GM12875 (cell line): ENCODE results near the gene ABHD16A.

Source experiments
- H3K4me3 ChIP-seq: one replicate; pipeline ENCODE4 v1.5.1; 2011; ENCODE audit warnings: low read depth, low read length, control low read depth
- TF ChIP-seq, protein P1 (sequence below): IDR thresholded peaks from 2 replicates; pipeline ENCODE4 v1.5.1; 2011; ENCODE audit warnings: low read depth, mild to moderate bottlenecking, control low read depth, inconsistent platforms, low read length, moderate library complexity, borderline replicate concordance; ENCODE audit not compliant: insufficient read depth

The ABHD16A gene

DNA sequence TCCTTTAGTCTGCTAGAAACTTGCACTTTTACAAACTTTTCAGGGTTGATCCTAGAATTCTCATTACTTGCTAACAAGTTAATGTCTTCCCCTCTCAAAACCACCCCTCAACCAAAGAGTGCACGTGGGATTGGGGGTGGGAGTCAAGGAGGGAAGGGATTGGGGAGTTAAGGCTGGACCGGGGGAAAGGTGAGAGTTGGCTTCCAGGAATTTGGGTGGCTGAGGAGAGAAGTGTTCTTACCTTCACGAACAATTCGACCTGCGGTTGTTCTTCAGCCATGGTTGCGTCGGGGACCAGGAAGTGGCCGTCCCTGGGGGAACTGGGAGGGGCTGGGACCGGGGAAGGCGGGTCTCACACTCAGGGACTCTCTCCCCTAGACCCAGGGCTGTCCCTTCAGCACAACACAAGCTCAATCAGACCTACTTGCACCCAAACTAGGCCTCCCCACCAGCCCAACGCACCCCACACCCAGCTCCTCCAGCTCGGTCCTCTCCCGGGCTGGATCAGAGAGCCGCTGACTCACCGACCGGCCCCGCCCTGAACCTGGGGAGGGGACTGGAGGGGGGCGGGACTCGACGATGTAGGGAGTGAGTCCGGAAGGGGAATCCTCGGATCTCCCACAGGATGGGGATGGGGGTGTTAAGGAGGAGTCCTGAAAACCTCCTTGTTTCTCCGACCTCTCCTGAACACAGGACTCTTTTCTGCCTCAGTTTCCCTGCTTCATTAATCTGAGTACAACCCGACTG is 33.1 kb upstream of the ABHD16A start, which contains the start of gene CLIC1:
TSS of gene CLIC1 (minus strand) at position 510 of the 747 bp plus-strand sequence. CDS start at position 280, 230 bp downstream.
- TF ChIP-seq, protein P1, sequence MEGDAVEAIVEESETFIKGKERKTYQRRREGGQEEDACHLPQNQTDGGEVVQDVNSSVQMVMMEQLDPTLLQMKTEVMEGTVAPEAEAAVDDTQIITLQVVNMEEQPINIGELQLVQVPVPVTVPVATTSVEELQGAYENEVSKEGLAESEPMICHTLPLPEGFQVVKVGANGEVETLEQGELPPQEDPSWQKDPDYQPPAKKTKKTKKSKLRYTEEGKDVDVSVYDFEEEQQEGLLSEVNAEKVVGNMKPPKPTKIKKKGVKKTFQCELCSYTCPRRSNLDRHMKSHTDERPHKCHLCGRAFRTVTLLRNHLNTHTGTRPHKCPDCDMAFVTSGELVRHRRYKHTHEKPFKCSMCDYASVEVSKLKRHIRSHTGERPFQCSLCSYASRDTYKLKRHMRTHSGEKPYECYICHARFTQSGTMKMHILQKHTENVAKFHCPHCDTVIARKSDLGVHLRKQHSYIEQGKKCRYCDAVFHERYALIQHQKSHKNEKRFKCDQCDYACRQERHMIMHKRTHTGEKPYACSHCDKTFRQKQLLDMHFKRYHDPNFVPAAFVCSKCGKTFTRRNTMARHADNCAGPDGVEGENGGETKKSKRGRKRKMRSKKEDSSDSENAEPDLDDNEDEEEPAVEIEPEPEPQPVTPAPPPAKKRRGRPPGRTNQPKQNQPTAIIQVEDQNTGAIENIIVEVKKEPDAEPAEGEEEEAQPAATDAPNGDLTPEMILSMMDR = no peak
- peak within 1 kb of the TSS; percentile 64 for H3K4me3 ChIP-seq

DNA sequence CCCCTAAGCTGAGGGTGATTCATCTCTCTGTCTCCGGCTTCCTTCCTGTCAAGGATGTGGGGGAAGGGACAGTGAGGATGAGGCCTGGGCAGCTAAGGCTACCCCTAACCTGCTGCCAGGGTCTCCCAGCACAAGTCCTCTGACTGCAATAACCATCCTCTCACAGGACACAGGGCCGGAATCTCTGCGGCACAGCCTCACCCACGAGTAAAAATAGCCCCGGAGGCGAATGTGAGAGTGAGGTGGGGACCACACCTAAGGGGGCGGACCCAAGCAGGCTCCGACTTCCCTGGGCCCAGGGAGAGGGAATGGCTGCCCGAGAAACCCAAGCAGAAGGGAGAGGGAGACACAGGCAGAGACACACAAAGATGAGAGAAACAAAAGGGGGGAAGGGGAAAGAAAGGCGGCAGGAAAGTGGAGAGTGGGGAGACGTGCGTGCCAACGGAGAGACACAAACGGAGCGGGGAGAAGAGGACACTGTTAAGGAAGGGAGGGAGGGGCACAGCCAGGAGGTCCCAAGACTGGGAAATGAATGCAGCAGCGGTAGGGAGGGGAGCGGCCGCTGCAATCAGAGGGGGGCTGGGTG is 31.8 kb upstream of the ABHD16A start:
- H3K4me3 ChIP-seq = peak overlapping the region; percentile 64
- TF ChIP-seq, protein P1 = no peak

DNA sequence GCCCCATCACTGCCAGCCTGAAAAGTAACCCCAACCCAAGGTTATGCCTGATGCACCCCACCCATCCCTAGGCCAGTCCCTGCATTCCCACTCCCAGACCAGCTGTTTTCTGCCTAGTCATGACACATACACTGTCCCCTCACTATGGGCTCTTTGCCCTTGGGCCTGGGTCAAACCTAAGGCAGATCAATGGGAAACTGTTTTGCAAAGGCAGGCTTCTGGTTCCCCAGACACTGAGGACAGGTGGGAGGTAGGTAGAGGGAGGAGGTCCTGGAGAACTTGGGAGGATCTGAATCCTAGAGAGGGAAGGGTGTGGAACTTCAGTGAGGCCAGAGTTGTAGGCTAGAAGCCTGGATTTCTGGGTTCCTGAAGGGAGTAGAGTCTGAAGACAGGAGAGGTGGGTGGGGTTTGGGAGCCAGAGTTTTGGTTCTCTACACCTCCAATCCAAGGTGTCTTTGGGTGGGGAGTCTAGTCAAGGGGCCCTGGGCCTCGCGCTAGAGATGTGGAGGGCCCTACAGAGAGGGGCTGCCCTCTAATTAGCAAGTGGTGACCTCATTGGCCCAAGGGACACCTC is 31.2 kb upstream of the ABHD16A start:
- TF ChIP-seq, protein P1 = no peak
- peak overlapping the region; percentile 64 for H3K4me3 ChIP-seq

DNA sequence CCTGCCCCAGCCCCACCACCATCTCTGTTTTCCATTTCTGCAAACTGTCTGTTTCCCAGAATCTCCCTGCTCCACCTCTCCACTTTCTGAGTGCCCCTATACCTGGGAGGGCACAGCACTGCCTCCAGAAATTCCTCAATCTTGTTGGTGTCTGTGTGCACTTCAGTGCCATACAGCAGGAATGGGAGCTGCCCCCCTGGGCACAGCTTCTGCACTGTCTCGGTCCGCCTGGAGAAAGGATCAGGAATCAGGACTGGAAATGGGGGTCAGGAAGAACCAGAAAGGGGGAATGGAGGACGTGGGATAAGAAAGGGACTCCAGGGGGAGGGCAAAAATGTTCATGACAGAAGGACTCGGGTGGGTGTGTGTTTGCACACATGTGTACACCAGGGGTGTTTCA is 30.6 kb upstream of the ABHD16A start:
- no peak overlapping the region for H3K4me3 ChIP-seq
- TF ChIP-seq, protein P1 = no peak

DNA sequence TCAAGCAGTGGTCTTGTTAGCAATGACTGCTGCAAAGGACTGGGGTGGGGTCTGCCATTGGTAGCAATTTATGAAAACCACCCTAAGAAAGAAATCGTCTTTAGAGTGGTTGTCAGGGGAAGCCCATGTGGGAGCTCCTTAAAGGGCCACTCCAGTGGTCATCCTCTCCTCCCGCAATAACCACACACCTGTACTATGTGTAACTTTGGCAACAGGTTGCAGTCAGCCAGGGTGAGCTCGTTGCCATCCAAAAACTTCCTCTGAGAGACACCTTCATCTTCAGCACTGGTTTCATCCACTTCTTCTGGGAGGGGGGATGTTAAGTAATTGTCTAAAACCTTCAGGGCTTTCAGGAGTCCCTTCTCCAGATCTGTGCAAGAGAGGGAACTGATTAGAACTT is 28.9 kb upstream of the ABHD16A start:
- no peak overlapping the region for H3K4me3 ChIP-seq
- TF ChIP-seq, protein P1 = no peak

DNA sequence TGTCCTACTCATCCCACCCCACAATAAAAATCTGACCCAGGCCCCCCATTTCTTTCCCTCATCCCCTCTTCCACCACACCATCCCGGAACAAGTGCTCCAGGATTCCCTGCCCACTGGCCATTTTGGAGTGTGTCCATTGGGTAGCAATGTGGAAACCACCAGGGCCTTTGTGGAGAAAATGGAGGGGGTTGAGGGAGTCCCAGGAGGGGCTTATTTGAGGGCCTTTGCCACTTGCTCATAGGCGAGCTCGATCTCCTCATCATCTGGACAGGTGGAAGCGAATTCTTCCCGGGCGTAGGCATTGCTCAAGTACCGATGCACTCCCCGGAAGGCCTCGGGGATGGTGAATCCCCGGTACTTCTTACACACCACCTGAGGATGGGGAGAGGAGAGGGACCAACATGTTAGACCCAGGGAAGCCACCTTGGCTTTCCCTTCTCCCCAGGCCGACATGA is 27.5 kb upstream of the ABHD16A start:
- H3K4me3 ChIP-seq = no peak overlapping the region
- TF ChIP-seq, protein P1 = no peak
